Sigmoid colon (tissue), 4 donors: ENCODE results near the gene PPDPF.

Experiments used
- CTCF ChIP-seq, 4 experiments: fragments of 450-650 bp in 3 of 4; fragments of 200-600 bp in 1 of 4; IDR thresholded peaks; one replicate each; pipeline ENCODE4 v1.5.1; 2016 to 2019; ENCODE audit warnings: antibody characterized with exemption in 4 of 4, mild to moderate bottlenecking in 3 of 4, moderate library complexity in 2 of 4
- EP300 ChIP-seq, 4 donors: sonication (generic); formaldehyde crosslinking; IDR thresholded peaks; one replicate each; pipeline ENCODE4 v1.6.1; 2017; ENCODE audit warnings: antibody characterized with exemption in 4 of 4
- POLR2AphosphoS5 ChIP-seq, 4 donors: sonication (generic); formaldehyde crosslinking; IDR thresholded peaks; one replicate each; pipeline ENCODE4 v1.6.1; 2017; ENCODE audit warnings: antibody characterized with exemption in 4 of 4

DNA sequence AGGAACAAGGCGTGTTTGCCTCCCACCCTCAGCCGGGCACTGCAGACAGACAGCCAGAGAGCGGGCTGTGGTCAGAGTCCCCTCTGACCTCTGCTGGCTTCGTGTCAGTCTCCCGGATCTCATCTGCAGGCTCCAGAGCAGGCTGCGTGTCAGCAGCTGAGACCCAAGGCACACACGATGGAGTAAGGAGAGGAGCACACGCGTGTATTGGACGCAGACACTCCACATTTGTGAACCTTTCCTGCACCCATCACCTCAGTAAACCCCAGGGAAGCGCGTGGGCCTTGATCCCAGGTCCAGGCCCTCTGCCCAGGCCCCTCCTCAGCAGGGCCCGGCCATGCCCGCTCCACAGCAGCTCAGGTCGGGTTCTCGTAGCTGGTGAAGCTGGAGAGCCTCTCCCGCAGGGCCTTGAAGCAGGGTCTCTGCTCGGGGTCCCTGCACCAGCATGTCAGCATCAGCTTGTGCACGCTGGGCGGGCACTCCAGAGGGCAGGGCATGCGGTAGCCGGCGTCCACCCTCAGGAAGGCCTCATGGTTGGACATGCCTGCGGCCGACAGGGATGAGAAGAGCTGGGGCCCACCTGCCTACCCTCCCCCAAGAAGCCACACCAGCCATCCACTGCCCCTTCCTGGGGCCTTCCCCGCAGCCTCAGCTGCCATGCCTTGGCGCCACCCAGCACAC is 8.8 kb downstream of the PPDPF start:
- TF ChIP-seq POLR2AphosphoS5 (IDR thresholded peaks at IDR 0.05): no peak
- no peak for TF ChIP-seq EP300 (IDR thresholded peaks at IDR 0.05)
- TF ChIP-seq CTCF (IDR thresholded peaks at IDR 0.05): no peak
